ENCODE measurements around the gene NES. TPM values are rescaled to one million over a fixed set of nuclear protein-coding genes. Genes with fewer than 3 reads are reported as not detected.

Gene NES
- total RNA-seq, 1 experiment from 2014 or later, result 56.3 TPM

GRCh38 chr1:156667968-156668709 lies 9.1 kb downstream of the NES start:
- Histone ChIP-seq H3K27ac (ENCODE audit: low read length) (peak overlapping the region; percentile 56), H3K27me3 (ENCODE audit: control insufficient read depth, insufficient read depth, low read length) (no peaks in the 10 kb centered on the region), H3K4me3 (ENCODE audit: low read depth in 2 of 2, low read length in 2 of 2) (no peak overlapping the region), H3K4me1 (ENCODE audit: control insufficient read depth, insufficient read depth, low read length) (peaks cover 52% of the 10 kb centered on the region), H3K36me3 (ENCODE audit: control insufficient read depth, insufficient read depth, low read length) (no peaks in the 10 kb centered on the region), H3K9me3 (ENCODE audit: control insufficient read depth, insufficient read depth, low read depth, low read length) (no peaks in the 10 kb centered on the region)
- intact Hi-C loops (cut with micrococcal nuclease; ENCODE audit: unreplicated experiment) (no loop called here), in situ Hi-C loops (cut with HindIII; ENCODE audit: low pct_unique_long_range_greater_than_20kb, low sequenced_read_pairs) (no loop called here)
- no peak for TF ChIP-seq POLR2AphosphoS5 (IDR thresholded peaks at IDR 0.05; ENCODE audit: low read depth, low read length)
- no peak for TF ChIP-seq CTCF (IDR thresholded peaks at IDR 0.05)
- TF ChIP-seq SIN3A (IDR thresholded peaks at IDR 0.05; ENCODE audit: borderline replicate concordance, insufficient read depth, low read depth, low read length), result no peak
- TF ChIP-seq REST (IDR thresholded peaks at IDR 0.05; ENCODE audit: insufficient read depth in 1 of 2, low read depth in 2 of 2, low read length in 1 of 2), result no peak
- no peak for TF ChIP-seq TCF7L2 (IDR thresholded peaks at IDR 0.05; ENCODE audit: low read depth, low read length)
- no TSS peak for BruUV-seq (replicated peaks)
- ATAC-seq (peak; percentile 20; the same call in 1 of the 2 replicates), DNase-seq (ENCODE audit: low read depth, low spot score) (no peak)
- ChIA-PET CTCF (interaction anchor here (0.6 kb wide), 2 partner anchors 9 to 24 kb away, joined by 3 to 11 read pairs; partner anchors contain the start of gene NES), POLR2A (interaction anchor here (0.6 kb wide), 1 partner anchor 35 kb away, joined by 5 read pairs; no protein-coding TSS in a partner anchor)

- ChIA-PET POLR2A (interaction anchor here (0.6 kb wide), 1 partner anchor 35 kb away, joined by 5 read pairs; no protein-coding TSS in a partner anchor), CTCF (interaction anchor here (0.6 kb wide), 1 partner anchor 25 kb away, joined by 3 read pairs; no protein-coding TSS in a partner anchor)
- Histone ChIP-seq H3K36me3 (ENCODE audit: control insufficient read depth, insufficient read depth, low read length) (no peaks in the 10 kb centered on the region), H3K9me3 (ENCODE audit: control insufficient read depth, insufficient read depth, low read depth, low read length) (no peaks in the 10 kb centered on the region), H3K4me1 (ENCODE audit: control insufficient read depth, insufficient read depth, low read length) (peaks cover 57% of the 10 kb centered on the region), H3K4me3 (ENCODE audit: low read depth in 2 of 2, low read length in 2 of 2) (no peak overlapping the region), H3K27me3 (ENCODE audit: control insufficient read depth, insufficient read depth, low read length) (no peaks in the 10 kb centered on the region), H3K27ac (ENCODE audit: low read length) (peak overlapping the region; percentile 56)
- ATAC-seq (no peak), DNase-seq (ENCODE audit: low read depth, low spot score) (no peak)
- intact Hi-C loops (cut with micrococcal nuclease; ENCODE audit: unreplicated experiment), result no loop called here
- no TSS peak for BruUV-seq (replicated peaks)
- in situ Hi-C loops (cut with HindIII; ENCODE audit: low pct_unique_long_range_greater_than_20kb, low sequenced_read_pairs), result no loop called here
- no peak for TF ChIP-seq REST (IDR thresholded peaks at IDR 0.05; ENCODE audit: insufficient read depth in 1 of 2, low read depth in 2 of 2, low read length in 1 of 2)
- no peak for TF ChIP-seq SIN3A (IDR thresholded peaks at IDR 0.05; ENCODE audit: borderline replicate concordance, insufficient read depth, low read depth, low read length)
- TF ChIP-seq CTCF (IDR thresholded peaks at IDR 0.05), result no peak
- no peak for TF ChIP-seq POLR2AphosphoS5 (IDR thresholded peaks at IDR 0.05; ENCODE audit: low read depth, low read length)
- TF ChIP-seq TCF7L2 (IDR thresholded peaks at IDR 0.05; ENCODE audit: low read depth, low read length), result no peak
Observed at GRCh38 chr1:156667610-156667967, 9.6 kb downstream of the NES start.
